IMR-90 (cell line): Measurements from ENCODE around the gene DCAF16. TPM values are rescaled to one million over a fixed set of nuclear protein-coding genes. Genes with fewer than 3 reads are reported as not detected.
A peak's percentile ranks its signal among the peaks of the same experiment; 100 is the strongest.

Experiments used
- ATAC-seq: fragments of 200-7000 bp; cut with Tn5 transposase; 2 replicates; pipeline ENCODE4 v1.9.1; 2020; ENCODE audit warnings: low read depth, mild to moderate bottlenecking, moderate library complexity
- BruUV-seq: library from RNA; stranded (reverse); fragments of 400-500 nt; replicated peaks from 2 replicates; lab custom pipeline; 2021; lab: Mats Ljungman, UMichigan
- CTCF ChIA-PET: fragments of 300-600 bp; formaldehyde crosslinking; extraction: SDS; loops from one replicate; lab custom pipeline; 2021; ENCODE audit warnings: antibody characterized with exemption; lab: Yijun Ruan, JAX
- POLR2A ChIA-PET: fragments of 300-600 bp; sonication (Branson Sonifier 250); formaldehyde crosslinking; loops from one replicate; lab custom pipeline; 2022; ENCODE audit warnings: antibody characterized with exemption; ENCODE audit not compliant: unreplicated experiment; lab: Charles Lee
- DNase-seq: peaks from one replicate; pipeline ENCODE4 v3.0.0; 2013
- H2AFZ ChIP-seq: replicated peaks from 2 replicates; pipeline ENCODE3; 2013; ENCODE audit warnings: low read length, mild to moderate bottlenecking; ENCODE audit not compliant: poor library complexity
- H2AK5ac ChIP-seq: 2 replicates; pipeline ENCODE4 v1.6.1; 2013; ENCODE audit warnings: low read depth, low read length, inconsistent platforms
- H2AK9ac ChIP-seq: replicated peaks from 2 replicates; pipeline ENCODE3; 2013; ENCODE audit warnings: mild to moderate bottlenecking, low read depth, low read length, moderate library complexity; ENCODE audit not compliant: poor library complexity
- H2BK120ac ChIP-seq: 2 replicates; pipeline ENCODE4 v1.6.1; 2013; ENCODE audit warnings: low read depth, low read length, inconsistent platforms
- H2BK15ac ChIP-seq: 3 replicates; pipeline ENCODE4 v1.6.1; 2013; ENCODE audit warnings: low read depth, low read length, inconsistent platforms
- H2BK20ac ChIP-seq: 2 replicates; pipeline ENCODE4 v1.6.1; 2013; ENCODE audit warnings: low read depth, mild to moderate bottlenecking, inconsistent platforms, low read length, moderate library complexity
- H2BK5ac ChIP-seq: 2 replicates; pipeline ENCODE4 v1.6.1; 2013; ENCODE audit warnings: mild to moderate bottlenecking, low read depth, low read length, inconsistent platforms; ENCODE audit not compliant: poor library complexity, severe bottlenecking
- H3K14ac ChIP-seq: replicated peaks from 2 replicates; pipeline ENCODE4 v1.6.1; 2013; ENCODE audit warnings: low read depth, low read length, inconsistent platforms
- H3K18ac ChIP-seq: 2 replicates; pipeline ENCODE4 v1.6.1; 2013; ENCODE audit warnings: low read depth, low read length, control low read depth
- H3K23ac ChIP-seq: 2 replicates; pipeline ENCODE4 v1.6.1; 2013; ENCODE audit warnings: low read depth, low read length, inconsistent platforms
- H3K27ac ChIP-seq: 2 replicates; pipeline ENCODE4 v1.5.1; 2013; ENCODE audit warnings: mild to moderate bottlenecking, control low read depth, low read length; ENCODE audit not compliant: insufficient read depth
- H3K27me3 ChIP-seq: 2 replicates; pipeline ENCODE4 v1.6.1; 2013; ENCODE audit warnings: low read length; ENCODE audit not compliant: control insufficient read depth, insufficient read depth
- H3K36me3 ChIP-seq: 2 replicates; pipeline ENCODE4 v1.6.1; 2013; ENCODE audit warnings: low read length, mixed read lengths; ENCODE audit not compliant: control insufficient read depth, insufficient read depth
- H3K4ac ChIP-seq: 2 replicates; pipeline ENCODE4 v1.6.1; 2013; ENCODE audit warnings: low read depth, low read length, inconsistent platforms
- H3K4me1 ChIP-seq: 2 replicates; pipeline ENCODE4 v1.6.1; 2013; ENCODE audit warnings: low read length, mixed read lengths; ENCODE audit not compliant: control insufficient read depth, insufficient read depth
- H3K4me2 ChIP-seq: 2 replicates; pipeline ENCODE4 v1.6.1; 2013; ENCODE audit warnings: low read depth, mild to moderate bottlenecking, control low read depth, low read length, moderate library complexity
- H3K4me3 ChIP-seq: 2 replicates; pipeline ENCODE4 v1.5.1; 2013; ENCODE audit warnings: low read depth, mild to moderate bottlenecking, control low read depth, low read length, moderate library complexity; ENCODE audit not compliant: insufficient read depth
- H3K56ac ChIP-seq: 2 replicates; pipeline ENCODE4 v1.6.1; 2013; ENCODE audit warnings: low read length, inconsistent platforms; ENCODE audit not compliant: insufficient read depth; ENCODE audit errors: extremely low read depth
- H3K79me1 ChIP-seq, 2 experiments: 2 replicates each; pipeline ENCODE4 v1.6.1; 2013; ENCODE audit warnings: low read length in 2 of 2, inconsistent platforms in 1 of 2, low read depth in 1 of 2
- H3K9ac ChIP-seq: 2 replicates; pipeline ENCODE4 v1.6.1; 2013; ENCODE audit warnings: low read depth, low read length, control low read depth
- H3K9me1 ChIP-seq: 2 replicates; pipeline ENCODE4 v1.6.1; 2013; ENCODE audit warnings: low read length, inconsistent platforms; ENCODE audit not compliant: insufficient read depth
- H3K9me3 ChIP-seq: 2 replicates; pipeline ENCODE4 v1.6.1; 2013; ENCODE audit warnings: low read length; ENCODE audit not compliant: control insufficient read depth, insufficient read depth
- H4K20me1 ChIP-seq: 2 replicates; pipeline ENCODE4 v1.6.1; 2013; ENCODE audit warnings: low read length, inconsistent platforms; ENCODE audit not compliant: insufficient read depth
- H4K5ac ChIP-seq: 2 replicates; pipeline ENCODE4 v1.6.1; 2013; ENCODE audit warnings: mild to moderate bottlenecking, low read depth, low read length, control low read depth
- H4K8ac ChIP-seq, 2 experiments: 2 replicates each; pipeline ENCODE4 v1.6.1; 2013; ENCODE audit warnings: low read depth in 2 of 2, low read length in 2 of 2, control low read depth in 1 of 2, inconsistent platforms in 1 of 2
- H4K91ac ChIP-seq: 2 replicates; pipeline ENCODE4 v1.6.1; 2013; ENCODE audit warnings: low read depth, low read length, inconsistent platforms; ENCODE audit not compliant: insufficient read depth
- CHD1 ChIP-seq: IDR thresholded peaks from 2 replicates; pipeline ENCODE4 v1.6.1; 2012; ENCODE audit warnings: low read depth, low read length, improper control_type of control experiment
- FOS ChIP-seq: fragments of 150-350 bp; IDR thresholded peaks from 2 replicates; pipeline ENCODE4 v1.6.1; 2016; ENCODE audit warnings: low read depth, low read length
- MAZ ChIP-seq: IDR thresholded peaks from 2 replicates; pipeline ENCODE4 v1.6.1; 2012; ENCODE audit warnings: low read depth, mild to moderate bottlenecking, low read length, improper control_type of control experiment, moderate library complexity, borderline replicate concordance
- MXI1 ChIP-seq: IDR thresholded peaks from 2 replicates; pipeline ENCODE4 v1.6.1; 2012; ENCODE audit warnings: low read depth, mild to moderate bottlenecking, low read length, moderate library complexity, borderline replicate concordance
- POLR2A ChIP-seq: IDR thresholded peaks from 2 replicates; pipeline ENCODE4 v1.6.1; 2012; ENCODE audit warnings: mild to moderate bottlenecking, low read depth, low read length
- SMC3 ChIP-seq: fragments of 150-350 bp; IDR thresholded peaks from 2 replicates; pipeline ENCODE4 v1.6.1; 2016; ENCODE audit warnings: low read depth, mild to moderate bottlenecking, antibody characterized with exemption, low read length, moderate library complexity
- WGBS, 2 experiments: methylation state at CpG; one replicate each; pipeline versions ENCODE4 v1.1.5 to v1.1.7; 2013; ENCODE audit warnings: missing lambda C conversion rate in 2 of 2; ENCODE audit not compliant: insufficient read length in 1 of 2; ENCODE audit errors: extremely low coverage in 2 of 2; 5-methylcytosine and 5-hydroxymethylcytosine counted together
- dilution Hi-C: fragments of 300-500 bp; cut with HindIII; formaldehyde crosslinking; loops from one replicate; pipeline ENCODE4 v1.14.3; 2018; ENCODE audit warnings: low sequenced_read_pairs; ENCODE audit not compliant: unreplicated experiment
- in situ Hi-C: fragments of 300-500 bp; cut with MboI; formaldehyde crosslinking; loops from 3 replicates; pipeline ENCODE4 v1.14.3; 2019; ENCODE audit warnings: low sequenced_read_pairs, inconsistent platforms, mixed read lengths
- intact Hi-C: fragments of 100-400 bp; cut with micrococcal nuclease; formaldehyde crosslinking; loops from 2 replicates; pipeline ENCODE4 v1.10.0; 2022
- polyA plus RNA-seq, 3 experiments: library from polyadenylated mRNA; depleted of rRNA; stranded (reverse); fragments of >200 nt; gene quantifications; 2 replicates each; pipeline ENCODE4 v1.2.3, GENCODE V29; 2012; ENCODE audit warnings: low replicate concordance in 1 of 3
- total RNA-seq: library from RNA; depleted of rRNA; stranded (reverse); fragments of >200 nt; gene quantifications from 2 replicates; pipeline ENCODE4 v1.2.3, GENCODE V29; 2012
- TF ChIP-seq, protein P1 (sequence below): fragments of 150-350 bp; IDR thresholded peaks from 2 replicates; pipeline ENCODE4 v1.6.1; 2016; ENCODE audit warnings: low read depth, mild to moderate bottlenecking, low read length, moderate library complexity, borderline replicate concordance

DCAF16 gene
- total and polyA plus RNA-seq, 2 of the 4 experiments (the other 2 are of a cell fraction) = 15.1 to 31.5 TPM

DNA sequence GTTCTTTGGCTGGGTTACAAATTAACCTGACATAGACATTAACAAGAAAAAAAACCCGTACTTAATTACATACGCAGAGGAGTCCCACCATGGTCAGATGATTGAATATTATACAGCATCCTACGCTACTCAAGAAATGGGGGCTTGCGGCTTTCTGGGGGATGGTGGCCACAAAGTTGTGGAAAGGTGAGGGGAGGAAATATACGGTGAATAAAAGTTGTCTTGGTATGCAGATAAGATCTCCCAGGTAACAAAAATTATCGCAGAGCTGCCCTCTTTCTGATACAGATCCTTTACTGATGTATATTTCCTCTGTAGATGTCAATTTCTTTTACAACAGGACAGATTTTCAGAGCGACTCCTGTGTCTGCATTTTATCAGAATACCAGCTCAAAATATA lies 890 bp downstream of the DCAF16 start:
- ChIA-PET CTCF (interaction anchor here (0.8 to 2.4 kb wide), 3 partner anchors 29 to 261 kb away, joined by 3 to 7 read pairs (median 3); partner anchors contain the start of gene FAM184B), POLR2A (interaction anchor here (0.9 to 1.3 kb wide), 2 partner anchors 195 to 261 kb away, joined by 3 read pairs; partner anchors contain the start of gene MED28)
- Histone ChIP-seq H3K4me3 (peak overlapping the region; percentile 82), H4K8ac (no peak overlapping the region), H3K4me1 (peaks cover 2% of the 10 kb centered on the region; the same call in 1 of the 2 replicates), H4K91ac (no peak overlapping the region), H3K9ac (peak overlapping the region; percentile 89), H3K9me3 (no peaks in the 10 kb centered on the region), H4K5ac (no peak overlapping the region), H3K56ac (0 out of 2 replicates have a peak overlapping the region, but pooled peaks have one; percentile 1), H3K14ac (no peak overlapping the region), H3K36me3 (peaks cover 4% of the 10 kb centered on the region; the same call in 1 of the 2 replicates), H2BK20ac (no peak overlapping the region), H3K4ac (no peak overlapping the region), H3K23ac (peak overlapping the region; percentile 72; the same call in 1 of the 2 replicates), H3K79me1 (peaks cover 4 to 20% of the 10 kb centered on the region in 2 experiments), H3K9me1 (no peaks in the 10 kb centered on the region), H2BK5ac (peak overlapping the region; percentile 77), H2AFZ (no peak overlapping the region), H2AK9ac (no peak overlapping the region), H2BK120ac (no peak overlapping the region), H3K27me3 (no peaks in the 10 kb centered on the region), H2AK5ac (no peak overlapping the region), H3K27ac (peak overlapping the region; percentile 50; the same call in 1 of the 2 replicates), H2BK15ac (no peak overlapping the region), H3K18ac (no peak overlapping the region), H4K20me1 (peaks cover 23% of the 10 kb centered on the region; the same call in 1 of the 2 replicates), H3K4me2 (peak overlapping the region; percentile 97)
- no peak for DNase-seq
- intact Hi-C loops (loop anchor here (2.0 to 10.0 kb wide), 4 partner anchors 125 to 783 kb away; no protein-coding TSS in a partner anchor), dilution Hi-C loops (no loop called here), in situ Hi-C loops (loop anchor here (10.0 to 25.0 kb wide), 2 partner anchors 222 to 785 kb away; partner anchors contain the start of gene LAP3)
- WGBS, 2 experiments = no CpG with 5 or more reads among the region's 7 CpGs
- no peak for ATAC-seq
- TF ChIP-seq CHD1 (no peak), MXI1 (no peak), POLR2A (no peak), MAZ (no peak), SMC3 (no peak), FOS (no peak)
- TF ChIP-seq, protein P1, sequence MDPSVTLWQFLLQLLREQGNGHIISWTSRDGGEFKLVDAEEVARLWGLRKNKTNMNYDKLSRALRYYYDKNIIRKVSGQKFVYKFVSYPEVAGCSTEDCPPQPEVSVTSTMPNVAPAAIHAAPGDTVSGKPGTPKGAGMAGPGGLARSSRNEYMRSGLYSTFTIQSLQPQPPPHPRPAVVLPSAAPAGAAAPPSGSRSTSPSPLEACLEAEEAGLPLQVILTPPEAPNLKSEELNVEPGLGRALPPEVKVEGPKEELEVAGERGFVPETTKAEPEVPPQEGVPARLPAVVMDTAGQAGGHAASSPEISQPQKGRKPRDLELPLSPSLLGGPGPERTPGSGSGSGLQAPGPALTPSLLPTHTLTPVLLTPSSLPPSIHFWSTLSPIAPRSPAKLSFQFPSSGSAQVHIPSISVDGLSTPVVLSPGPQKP = no peak
- no TSS peak for BruUV-seq
